SW480 (cell line): ENCODE measurements around the gene LPCAT1.
"Not testable (repeated sequence)": the region's sequence is repeated elsewhere in the genome, so short reads cannot be mapped to it uniquely, and the experiment has no call there.

Source experiments
- DNase-seq: peaks from one replicate; pipeline ENCODE4 v3.0.0-alpha.2; 2016; ENCODE audit warnings: low spot score

Gene LPCAT1, protein sequence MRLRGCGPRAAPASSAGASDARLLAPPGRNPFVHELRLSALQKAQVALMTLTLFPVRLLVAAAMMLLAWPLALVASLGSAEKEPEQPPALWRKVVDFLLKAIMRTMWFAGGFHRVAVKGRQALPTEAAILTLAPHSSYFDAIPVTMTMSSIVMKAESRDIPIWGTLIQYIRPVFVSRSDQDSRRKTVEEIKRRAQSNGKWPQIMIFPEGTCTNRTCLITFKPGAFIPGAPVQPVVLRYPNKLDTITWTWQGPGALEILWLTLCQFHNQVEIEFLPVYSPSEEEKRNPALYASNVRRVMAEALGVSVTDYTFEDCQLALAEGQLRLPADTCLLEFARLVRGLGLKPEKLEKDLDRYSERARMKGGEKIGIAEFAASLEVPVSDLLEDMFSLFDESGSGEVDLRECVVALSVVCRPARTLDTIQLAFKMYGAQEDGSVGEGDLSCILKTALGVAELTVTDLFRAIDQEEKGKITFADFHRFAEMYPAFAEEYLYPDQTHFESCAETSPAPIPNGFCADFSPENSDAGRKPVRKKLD

GRCh38 chr5:1523793-1524480, at the start of gene LPCAT1:
Gene LPCAT1 (minus strand): TSS chr5:1523960. CDS start chr5:1523844, 116 bp downstream.
- DNase-seq = peak; percentile 53

GRCh38 chr5:1571875-1572274, 48.1 kb upstream of the LPCAT1 start:
- not testable (repeated sequence) for DNase-seq

DNA sequence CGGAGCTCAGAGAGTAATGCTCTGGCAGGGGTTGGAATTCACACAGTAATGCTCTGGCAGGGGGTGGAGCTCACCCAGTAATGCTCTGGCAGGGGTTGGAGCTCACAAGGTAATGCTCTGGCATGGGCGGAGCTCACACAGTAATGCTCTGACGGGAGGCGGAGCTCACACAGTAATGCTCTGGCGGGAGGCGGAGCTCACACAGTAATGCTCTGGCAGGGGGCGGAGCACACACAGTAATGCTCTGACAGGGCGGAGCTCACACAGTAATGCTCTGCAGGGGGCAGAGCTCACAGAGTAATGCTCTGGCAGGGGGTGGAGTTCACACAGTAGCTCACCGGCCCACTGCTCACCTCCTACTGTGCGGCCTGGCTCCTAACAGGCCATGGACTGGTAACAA, 47.2 kb upstream of the LPCAT1 start:
- DNase-seq = no peak

GRCh38 chr5:1568201-1568979, 44.6 kb upstream of the LPCAT1 start:
- peak; percentile 83 for DNase-seq

GRCh38 chr5:1567527-1568200, 43.9 kb upstream of the LPCAT1 start:
- not testable (repeated sequence) for DNase-seq

DNA sequence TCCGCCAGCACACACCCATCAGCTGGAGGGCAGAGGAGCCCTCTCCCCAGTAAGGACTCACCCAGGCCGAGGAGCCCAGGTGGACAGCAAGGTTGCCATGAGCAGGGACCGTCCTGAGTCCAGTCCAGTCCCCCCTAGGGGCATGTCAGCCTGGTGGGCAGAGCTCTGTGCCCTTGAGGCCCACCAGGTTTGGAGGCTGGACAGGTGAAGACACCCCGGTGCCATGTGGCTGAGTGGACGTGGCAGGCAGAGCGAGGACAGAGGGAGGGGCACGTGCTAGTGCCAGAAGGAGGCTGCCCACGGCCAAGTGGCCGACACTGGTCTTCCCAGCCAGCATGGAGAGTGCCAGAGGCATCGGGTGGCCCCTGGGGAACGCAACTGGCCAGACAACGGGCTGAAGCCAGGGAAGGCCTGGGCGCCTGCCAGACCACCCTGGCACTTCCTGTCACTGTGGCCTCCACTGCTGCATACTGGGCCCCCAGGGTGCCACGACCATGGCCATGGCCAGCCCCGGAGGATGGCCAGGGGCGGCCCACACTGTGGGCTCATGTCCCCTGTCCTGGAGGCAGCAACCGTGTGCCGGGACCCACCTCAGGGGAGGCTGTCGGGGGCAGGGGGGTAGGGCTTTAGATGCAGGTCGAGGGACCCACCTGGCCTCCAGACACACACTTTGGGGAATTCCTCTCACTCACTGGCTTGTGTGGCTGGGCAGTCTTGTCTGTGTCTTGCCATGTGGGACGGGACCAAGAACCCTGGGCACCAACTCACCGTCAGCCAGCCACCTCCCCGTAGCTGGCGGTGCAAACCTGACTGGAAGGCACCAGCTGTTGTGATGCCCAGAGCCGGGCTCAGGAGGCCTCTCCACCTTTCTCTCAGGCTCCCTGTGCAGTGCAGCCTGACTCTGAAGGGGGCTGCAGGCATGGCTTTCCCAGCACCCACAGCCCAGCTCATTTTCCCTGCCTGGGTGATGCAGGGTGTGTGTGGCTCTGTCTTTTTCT, 42.3 kb upstream of the LPCAT1 start:
- DNase-seq = no peak

DNA sequence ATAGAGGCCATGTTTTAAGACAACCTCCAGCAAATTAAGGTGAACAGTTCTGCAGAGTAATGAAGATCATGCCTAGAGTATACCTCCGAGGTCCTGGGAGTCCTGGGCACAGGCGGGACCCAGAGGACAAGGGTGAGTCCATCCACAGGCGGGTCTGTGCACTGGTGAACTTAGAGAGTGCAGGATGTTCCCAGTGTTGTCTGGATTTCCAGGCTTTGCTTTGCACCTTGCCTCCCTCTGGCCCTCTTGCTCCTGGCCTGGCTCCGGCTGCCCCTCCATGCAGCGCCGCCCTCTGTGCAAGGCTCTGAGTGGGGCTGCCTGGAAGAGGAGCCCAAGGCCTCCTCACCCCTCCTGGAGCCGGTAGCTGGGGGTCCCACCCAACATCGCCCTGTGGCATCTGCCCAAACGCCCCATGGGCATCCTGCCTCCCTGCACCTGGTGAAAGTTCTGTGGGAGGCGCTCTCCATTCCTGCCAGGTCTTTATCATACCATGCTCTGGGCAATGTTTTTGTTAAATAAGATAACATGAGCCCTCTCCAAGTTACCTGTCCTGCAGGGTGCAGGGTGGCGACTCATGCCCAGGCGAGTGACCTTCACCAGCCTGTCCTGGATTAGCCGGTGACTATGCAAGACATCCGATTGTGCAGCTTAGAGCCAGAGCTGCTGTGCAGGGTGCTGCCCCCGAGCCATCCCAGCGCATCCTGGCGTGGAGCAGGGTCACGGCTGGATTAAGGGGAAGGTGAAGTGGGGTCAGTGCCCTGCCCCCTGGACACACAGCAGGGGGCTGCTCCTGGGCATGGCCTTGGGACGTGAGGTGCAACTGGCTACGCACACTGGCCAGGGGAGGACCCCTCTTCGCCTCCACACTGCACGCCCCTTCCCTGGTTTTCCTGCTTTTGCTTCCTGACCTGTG, 41.3 kb upstream of the LPCAT1 start:
- no peak for DNase-seq

DNA sequence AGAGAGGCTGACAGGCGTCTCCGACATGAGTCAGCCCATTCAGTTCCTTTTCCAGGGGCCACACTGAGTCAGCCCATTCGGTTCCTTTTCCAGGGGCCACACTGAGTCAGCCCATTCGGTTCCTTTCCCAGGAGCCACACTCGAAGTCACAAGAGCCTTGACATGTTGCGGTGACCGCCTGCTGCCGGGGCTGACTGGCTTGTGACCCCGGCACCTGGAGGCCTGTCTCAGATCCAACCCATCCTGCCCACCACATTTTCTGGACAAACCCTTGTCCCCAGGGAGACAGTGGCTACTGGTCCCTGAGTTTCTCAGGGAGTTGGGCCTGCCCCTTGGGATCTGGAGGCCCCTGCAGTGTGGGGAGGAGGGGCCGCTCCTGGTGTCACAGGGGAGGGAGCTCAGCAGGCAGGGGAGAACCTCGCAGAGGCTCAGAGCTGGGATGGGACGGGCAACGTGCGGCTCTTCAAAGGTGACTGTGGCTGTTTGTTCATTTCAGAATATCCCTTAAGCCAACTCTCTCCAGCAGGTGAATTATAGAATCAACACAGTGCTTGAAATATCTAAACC, 40.5 kb upstream of the LPCAT1 start:
- no peak for DNase-seq

GRCh38 chr5:1563617-1564181, 39.9 kb upstream of the LPCAT1 start:
- no peak for DNase-seq

- no peak for DNase-seq
Observed at GRCh38 chr5:1563051-1563461, 39.3 kb upstream of the LPCAT1 start.

- no peak for DNase-seq
Observed at GRCh38 chr5:1562599-1562998, 38.8 kb upstream of the LPCAT1 start.

GRCh38 chr5:1561402-1561929, 37.7 kb upstream of the LPCAT1 start:
- DNase-seq = no peak

DNA sequence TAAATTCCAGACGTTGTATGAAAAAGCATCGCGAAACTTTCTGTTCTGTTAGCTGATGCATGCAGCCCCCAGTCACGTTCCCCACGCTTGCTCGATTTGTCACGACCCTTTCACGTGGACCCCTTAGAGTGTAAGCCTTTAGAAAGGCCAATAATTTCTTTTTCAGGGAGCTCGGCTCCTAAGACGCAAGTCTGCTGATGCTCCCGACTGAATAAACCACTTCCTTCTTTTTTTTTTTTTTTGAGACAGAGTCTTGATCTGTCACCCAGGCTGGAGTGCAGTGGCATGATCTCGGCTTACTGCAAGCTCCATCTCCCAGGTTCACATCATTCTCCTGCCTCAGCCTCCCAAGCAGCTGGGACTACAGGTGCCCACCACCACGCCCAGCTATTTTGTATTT, 36.7 kb upstream of the LPCAT1 start:
- not testable (repeated sequence) for DNase-seq

- DNase-seq = no peak
Observed at GRCh38 chr5:1558944-1559343, 35.2 kb upstream of the LPCAT1 start.

DNA sequence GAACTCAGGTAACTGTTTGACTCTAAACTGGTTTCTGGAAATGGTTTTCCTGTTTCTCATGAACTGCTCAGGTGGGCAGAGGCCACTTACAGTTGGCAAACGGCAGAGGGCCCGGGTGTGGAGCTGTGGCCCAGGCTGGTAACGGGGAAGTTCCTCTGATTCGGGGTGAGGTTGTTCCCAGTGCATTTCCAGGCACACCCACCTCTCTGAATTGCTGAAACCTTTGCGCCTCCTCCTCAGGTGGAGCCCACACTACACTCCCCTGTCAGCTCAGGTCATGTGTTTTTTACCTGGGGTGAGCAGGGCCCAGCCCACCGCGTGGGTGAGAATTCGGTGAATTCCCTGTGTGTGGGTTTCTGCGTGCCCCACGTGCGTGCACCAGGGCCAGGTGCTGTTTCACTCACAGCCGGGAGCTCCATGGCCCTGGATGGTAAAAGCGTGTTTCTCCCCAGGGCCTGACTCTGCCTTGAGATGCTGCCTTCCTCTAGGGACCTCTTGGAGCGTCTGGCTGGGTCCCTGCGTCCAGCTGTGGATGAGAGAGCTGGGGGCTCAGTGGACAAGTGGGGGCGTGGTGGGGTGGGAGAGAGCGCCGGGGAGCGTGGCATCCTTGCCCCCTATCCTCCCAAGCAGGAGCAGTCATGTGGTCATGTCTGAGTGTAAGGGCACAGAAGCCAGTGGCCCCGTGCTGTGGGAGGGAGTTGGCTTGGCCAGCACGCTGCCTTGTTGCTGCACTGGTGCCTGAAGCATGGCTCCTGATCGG, 33.5 kb upstream of the LPCAT1 start:
- DNase-seq = peak; percentile 46

- no peak for DNase-seq
Observed at GRCh38 chr5:1555808-1556731, 32.3 kb upstream of the LPCAT1 start.
